K562 (cell line): Measurements from ENCODE around the gene CENPP. TPM values are rescaled to one million over a fixed set of nuclear protein-coding genes. Genes with fewer than 3 reads are reported as not detected.

Experiments used
- ARHGAP35 ChIP-seq: fragments of 450-650 bp; IDR thresholded peaks from 2 replicates; pipeline ENCODE4 v1.6.1; 2018; ENCODE audit not compliant: partially characterized antibody
- HDGF ChIP-seq: fragments of 450-650 bp; IDR thresholded peaks from 2 replicates; pipeline ENCODE4 v1.6.1; 2016
- KDM5B ChIP-seq: fragments of 200-600 bp; sonication (generic); IDR thresholded peaks from 2 replicates; pipeline ENCODE4 v1.6.1; 2012; ENCODE audit warnings: low read depth, mild to moderate bottlenecking, moderate library complexity, low read length, control low read depth, inconsistent platforms; ENCODE audit not compliant: insufficient replicate concordance
- NFIC ChIP-seq: fragments of 450-650 bp; IDR thresholded peaks from 2 replicates; pipeline ENCODE4 v1.6.1; 2017; ENCODE audit warnings: mild to moderate bottlenecking, inconsistent platforms
- NFIX ChIP-seq: fragments of 250-450 bp; sonication (Bioruptor Pico); IDR thresholded peaks from 2 replicates; pipeline ENCODE4 v1.4.0; 2020; ENCODE audit warnings: low read depth, mild to moderate bottlenecking, moderate library complexity
- POLR2B ChIP-seq: fragments of 450-650 bp; IDR thresholded peaks from 2 replicates; pipeline ENCODE4 v1.6.1; 2018; ENCODE audit warnings: low read depth; ENCODE audit not compliant: partially characterized antibody
- PYGO2 ChIP-seq: fragments of 450-650 bp; IDR thresholded peaks from 2 replicates; pipeline ENCODE4 v1.6.1; 2016; ENCODE audit warnings: mild to moderate bottlenecking, missing genetic modification characterization, moderate library complexity, missing compliant biosample characterization
- SRSF7 ChIP-seq: fragments of 200-400 bp; formaldehyde crosslinking; optimal IDR thresholded peaks from 2 replicates; pipeline ENCODE3; 2017; ENCODE audit warnings: mild to moderate bottlenecking, low read depth, low read length
- SRSF9 ChIP-seq: fragments of 200-400 bp; formaldehyde crosslinking; IDR thresholded peaks from 2 replicates; pipeline ENCODE4 v1.6.1; 2017; ENCODE audit warnings: low read depth, low read length, borderline replicate concordance
- SUPT5H ChIP-seq: fragments of 450-650 bp; IDR thresholded peaks from 2 replicates; pipeline ENCODE4 v1.6.1; 2016
- TAF7 ChIP-seq: fragments of 450-650 bp; IDR thresholded peaks from 2 replicates; pipeline ENCODE4 v1.6.1; 2016; ENCODE audit warnings: missing genetic modification characterization, missing compliant biosample characterization
- TRIM24 ChIP-seq, 2 experiments: fragments of 450-650 bp; IDR thresholded peaks; 2 replicates each; pipeline ENCODE4 v1.6.1; 2016
- ZC3H4 ChIP-seq: sonication (generic); formaldehyde crosslinking; IDR thresholded peaks from 2 replicates; pipeline ENCODE4 v1.9.0; 2021; ENCODE audit warnings: missing genetic modification reagents, borderline replicate concordance
- ZNF143 ChIP-seq: sonication (generic); formaldehyde crosslinking; IDR thresholded peaks from 2 replicates; pipeline ENCODE4 v1.9.0; 2022; ENCODE audit warnings: mild to moderate bottlenecking, missing genetic modification reagents
- ZNF644 ChIP-seq: fragments of 200-800 bp; sonication (Bioruptor generic); IDR thresholded peaks from 2 replicates; pipeline ENCODE4 v1.6.1; 2016; ENCODE audit warnings: low read depth, missing genetic modification characterization, missing compliant biosample characterization
- ZNF668 ChIP-seq: fragments of 250-450 bp; sonication (Bioruptor Pico); IDR thresholded peaks from 2 replicates; pipeline ENCODE4 v1.8.0; 2022; ENCODE audit warnings: mild to moderate bottlenecking, inconsistent platforms
- ZSCAN32 ChIP-seq: fragments of 450-650 bp; formaldehyde crosslinking; IDR thresholded peaks from 2 replicates; pipeline ENCODE4 v1.4.0; 2020; ENCODE audit warnings: mild to moderate bottlenecking, moderate library complexity
- polyA plus RNA-seq, 8 experiments: library from polyadenylated mRNA; depleted of rRNA in 4 of 8; stranded (reverse) in 5 of 8; unstranded in 3 of 8; fragments of >200 nt; fragmentation: Nextera tagmentation in 2 of 8; fragmentation: Illumina TruSeq in 1 of 8; extraction: Ambion mirVana in 2 of 8; extraction: Trizol in 1 of 8; gene quantifications; 2 replicates each; pipeline versions ENCODE4 v1.2.1 to v1.2.3, GENCODE V29; 2011 to 2014; ENCODE audit warnings: inconsistent platforms in 1 of 8, missing spikeins in 1 of 8
- total RNA-seq, 7 experiments: library from RNA; depleted of rRNA in 6 of 7; stranded (reverse); fragments of >200 nt in 6 of 7; fragmentation: Illumina TruSeq in 2 of 7; extraction: Trizol in 2 of 7; gene quantifications; 2 replicates each; pipeline versions ENCODE4 v1.2.1 to v1.2.3, GENCODE V29; 2011 to 2021; ENCODE audit warnings: low replicate concordance in 1 of 7
- TF ChIP-seq, protein P1 (sequence below): fragments of 450-650 bp; IDR thresholded peaks from 2 replicates; pipeline ENCODE4 v1.6.1; 2018; ENCODE audit not compliant: partially characterized antibody
- TF ChIP-seq, protein P2 (sequence below): fragments of 450-650 bp; conservative IDR thresholded peaks from 2 replicates; pipeline ENCODE4 v1.6.1; 2016; ENCODE audit warnings: missing genetic modification characterization, low read depth, mild to moderate bottlenecking, control low read depth, missing compliant biosample characterization
- TF ChIP-seq, protein P3 (sequence below): fragments of 450-650 bp; formaldehyde crosslinking; IDR thresholded peaks from 2 replicates; pipeline ENCODE4 v1.4.0; 2020; ENCODE audit warnings: mild to moderate bottlenecking, moderate library complexity
- TF ChIP-seq, protein P4 (sequence below): fragments of 250-450 bp; sonication (Bioruptor Pico); IDR thresholded peaks from 2 replicates; pipeline ENCODE4 v1.5.1; 2021; ENCODE audit warnings: mild to moderate bottlenecking

CENPP gene
- total and polyA plus RNA-seq, 9 of the 15 experiments (the other 6 are each of a cell fraction or from before 2014, with no cell fraction given) = 8.0 to 28.5 (median 17.9) TPM

DNA sequence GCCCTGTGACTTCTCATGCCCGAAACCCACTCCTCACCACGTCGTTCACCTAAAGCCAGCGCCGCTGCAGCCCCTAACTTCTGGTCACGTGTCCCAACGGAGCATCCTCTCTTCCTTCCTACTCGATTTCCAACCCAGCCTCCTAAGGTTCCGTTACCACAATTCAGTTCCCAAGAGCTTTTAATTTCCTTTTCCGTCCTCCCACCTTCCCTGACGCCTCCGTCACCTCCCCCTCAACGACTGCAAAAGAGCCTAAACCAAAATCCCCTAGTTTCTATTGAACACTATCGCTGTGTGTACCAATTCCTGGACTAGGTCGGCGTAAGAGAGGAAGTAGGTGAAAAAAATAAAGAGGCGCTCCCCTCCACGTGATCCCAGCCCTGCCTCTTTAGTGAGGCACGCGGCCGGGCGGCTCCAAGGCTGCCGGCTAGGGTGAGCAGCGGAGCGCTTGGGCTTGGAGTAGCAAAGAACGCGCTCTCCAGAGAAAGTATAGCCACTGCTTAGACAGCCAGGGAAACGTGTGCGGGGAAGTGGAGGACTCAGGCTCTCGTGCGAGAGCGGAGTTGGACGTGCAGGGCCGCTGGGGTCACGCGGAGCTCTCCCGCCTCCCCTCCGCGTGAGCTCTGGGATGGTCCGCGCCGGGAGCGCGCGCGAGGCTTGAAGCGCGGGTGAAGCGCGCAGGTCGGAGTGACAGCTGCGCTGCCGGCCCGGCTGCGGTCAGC is at the start of gene CENPP, which contains the start of gene NOL8 (continued):
- TF ChIP-seq, protein P1, sequence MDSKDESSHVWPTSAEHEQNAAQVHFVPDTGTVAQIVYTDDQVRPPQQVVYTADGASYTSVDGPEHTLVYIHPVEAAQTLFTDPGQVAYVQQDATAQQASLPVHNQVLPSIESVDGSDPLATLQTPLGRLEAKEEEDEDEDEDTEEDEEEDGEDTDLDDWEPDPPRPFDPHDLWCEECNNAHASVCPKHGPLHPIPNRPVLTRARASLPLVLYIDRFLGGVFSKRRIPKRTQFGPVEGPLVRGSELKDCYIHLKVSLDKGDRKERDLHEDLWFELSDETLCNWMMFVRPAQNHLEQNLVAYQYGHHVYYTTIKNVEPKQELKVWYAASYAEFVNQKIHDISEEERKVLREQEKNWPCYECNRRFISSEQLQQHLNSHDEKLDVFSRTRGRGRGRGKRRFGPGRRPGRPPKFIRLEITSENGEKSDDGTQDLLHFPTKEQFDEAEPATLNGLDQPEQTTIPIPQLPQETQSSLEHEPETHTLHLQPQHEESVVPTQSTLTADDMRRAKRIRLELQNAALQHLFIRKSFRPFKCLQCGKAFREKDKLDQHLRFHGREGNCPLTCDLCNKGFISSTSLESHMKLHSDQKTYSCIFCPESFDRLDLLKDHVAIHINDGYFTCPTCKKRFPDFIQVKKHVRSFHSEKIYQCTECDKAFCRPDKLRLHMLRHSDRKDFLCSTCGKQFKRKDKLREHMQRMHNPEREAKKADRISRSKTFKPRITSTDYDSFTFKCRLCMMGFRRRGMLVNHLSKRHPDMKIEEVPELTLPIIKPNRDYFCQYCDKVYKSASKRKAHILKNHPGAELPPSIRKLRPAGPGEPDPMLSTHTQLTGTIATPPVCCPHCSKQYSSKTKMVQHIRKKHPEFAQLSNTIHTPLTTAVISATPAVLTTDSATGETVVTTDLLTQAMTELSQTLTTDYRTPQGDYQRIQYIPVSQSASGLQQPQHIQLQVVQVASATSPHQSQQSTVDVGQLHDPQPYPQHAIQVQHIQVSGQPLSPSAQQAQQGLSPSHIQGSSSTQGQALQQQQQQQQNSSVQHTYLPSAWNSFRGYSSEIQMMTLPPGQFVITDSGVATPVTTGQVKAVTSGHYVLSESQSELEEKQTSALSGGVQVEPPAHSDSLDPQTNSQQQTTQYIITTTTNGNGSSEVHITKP = peak; percentile 100
- no peak for TF ChIP-seq ZC3H4 (CRISPR knock-in tag)
- peak; percentile 62 for TF ChIP-seq KDM5B
- peak; percentile 73 for TF ChIP-seq POLR2B
- TF ChIP-seq, protein P2, sequence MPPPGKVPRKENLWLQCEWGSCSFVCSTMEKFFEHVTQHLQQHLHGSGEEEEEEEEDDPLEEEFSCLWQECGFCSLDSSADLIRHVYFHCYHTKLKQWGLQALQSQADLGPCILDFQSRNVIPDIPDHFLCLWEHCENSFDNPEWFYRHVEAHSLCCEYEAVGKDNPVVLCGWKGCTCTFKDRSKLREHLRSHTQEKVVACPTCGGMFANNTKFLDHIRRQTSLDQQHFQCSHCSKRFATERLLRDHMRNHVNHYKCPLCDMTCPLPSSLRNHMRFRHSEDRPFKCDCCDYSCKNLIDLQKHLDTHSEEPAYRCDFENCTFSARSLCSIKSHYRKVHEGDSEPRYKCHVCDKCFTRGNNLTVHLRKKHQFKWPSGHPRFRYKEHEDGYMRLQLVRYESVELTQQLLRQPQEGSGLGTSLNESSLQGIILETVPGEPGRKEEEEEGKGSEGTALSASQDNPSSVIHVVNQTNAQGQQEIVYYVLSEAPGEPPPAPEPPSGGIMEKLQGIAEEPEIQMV = no peak
- no peak for TF ChIP-seq ARHGAP35
- TF ChIP-seq HDGF = no peak
- no peak for TF ChIP-seq ZNF644
- TF ChIP-seq SRSF7 = no peak
- TF ChIP-seq TRIM24 (IDR thresholded peaks at IDR 0.05) = peak in 1 of 2 experiments; percentile 99; a peak in 2 of 4 replicates
- TF ChIP-seq, protein P3, sequence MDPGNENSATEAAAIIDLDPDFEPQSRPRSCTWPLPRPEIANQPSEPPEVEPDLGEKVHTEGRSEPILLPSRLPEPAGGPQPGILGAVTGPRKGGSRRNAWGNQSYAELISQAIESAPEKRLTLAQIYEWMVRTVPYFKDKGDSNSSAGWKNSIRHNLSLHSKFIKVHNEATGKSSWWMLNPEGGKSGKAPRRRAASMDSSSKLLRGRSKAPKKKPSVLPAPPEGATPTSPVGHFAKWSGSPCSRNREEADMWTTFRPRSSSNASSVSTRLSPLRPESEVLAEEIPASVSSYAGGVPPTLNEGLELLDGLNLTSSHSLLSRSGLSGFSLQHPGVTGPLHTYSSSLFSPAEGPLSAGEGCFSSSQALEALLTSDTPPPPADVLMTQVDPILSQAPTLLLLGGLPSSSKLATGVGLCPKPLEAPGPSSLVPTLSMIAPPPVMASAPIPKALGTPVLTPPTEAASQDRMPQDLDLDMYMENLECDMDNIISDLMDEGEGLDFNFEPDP (CRISPR knock-in tag) = no peak
- TF ChIP-seq, protein P4, sequence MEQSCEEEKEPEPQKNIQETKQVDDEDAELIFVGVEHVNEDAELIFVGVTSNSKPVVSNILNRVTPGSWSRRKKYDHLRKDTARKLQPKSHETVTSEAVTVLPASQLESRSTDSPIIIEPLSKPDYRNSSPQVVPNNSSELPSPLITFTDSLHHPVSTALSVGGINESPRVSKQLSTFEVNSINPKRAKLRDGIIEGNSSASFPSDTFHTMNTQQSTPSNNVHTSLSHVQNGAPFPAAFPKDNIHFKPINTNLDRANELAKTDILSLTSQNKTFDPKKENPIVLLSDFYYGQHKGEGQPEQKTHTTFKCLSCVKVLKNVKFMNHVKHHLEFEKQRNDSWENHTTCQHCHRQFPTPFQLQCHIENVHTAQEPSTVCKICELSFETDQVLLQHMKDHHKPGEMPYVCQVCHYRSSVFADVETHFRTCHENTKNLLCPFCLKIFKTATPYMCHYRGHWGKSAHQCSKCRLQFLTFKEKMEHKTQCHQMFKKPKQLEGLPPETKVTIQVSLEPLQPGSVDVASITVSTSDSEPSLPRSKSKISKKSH (CRISPR knock-in tag) = no peak
- TF ChIP-seq ZNF143 (CRISPR knock-in tag) = no peak
- TF ChIP-seq NFIX = no peak
- peak; percentile 95 for TF ChIP-seq TAF7 (tag)
- no peak for TF ChIP-seq SRSF9
- no peak for TF ChIP-seq ZNF668 (CRISPR knock-in tag)
- TF ChIP-seq PYGO2 = peak; percentile 62; the same call in 1 of the 2 replicates
- TF ChIP-seq ZSCAN32 (CRISPR knock-in tag) = no peak
- TF ChIP-seq SUPT5H = peak; percentile 79
- peak; percentile 50; the same call in 1 of the 2 replicates for TF ChIP-seq NFIC
